Tibial nerve (tissue), 4 donors: ENCODE measurements around the gene MEX3D. TPM values are rescaled to one million over a fixed set of nuclear protein-coding genes. Genes with fewer than 3 reads are reported as not detected.

Source experiments
- DNase-seq, 2 donors: peaks; one replicate each; pipeline ENCODE4 v3.0.0-alpha.2; 2019; ENCODE audit warnings: low spot score in 2 of 2
- H3K27ac ChIP-seq, 4 donors: fragments of 200-600 bp; sonication (generic) in 3 of 4; one replicate each; pipeline ENCODE4 v1.5.1; 2017 to 2019; ENCODE audit warnings: mild to moderate bottlenecking in 1 of 4
- H3K27me3 ChIP-seq, 2 donors: fragments of 200-600 bp; sonication (generic) in 1 of 2; one replicate each; pipeline versions ENCODE4 v1.5.1 to v1.6.0; 2017 to 2019
- H3K36me3 ChIP-seq, 3 donors: fragments of 200-600 bp; sonication (generic); one replicate each; pipeline ENCODE4 v1.5.1; 2018 to 2019
- H3K4me1 ChIP-seq, 4 donors: fragments of 200-600 bp; sonication (generic) in 3 of 4; one replicate each; pipeline ENCODE4 v1.5.1; 2017 to 2019
- H3K4me3 ChIP-seq, 4 donors: fragments of 200-600 bp; sonication (generic) in 3 of 4; one replicate each; pipeline ENCODE4 v1.5.1; 2017 to 2019; ENCODE audit warnings: mild to moderate bottlenecking in 1 of 4, moderate library complexity in 1 of 4
- H3K9me3 ChIP-seq, 4 donors: fragments of 200-600 bp; sonication (generic) in 3 of 4; one replicate each; pipeline ENCODE4 v1.5.1; 2017 to 2019
- CTCF ChIP-seq, 5 experiments: fragments of 200-600 bp in 3 of 5; fragments of 450-650 bp in 2 of 5; sonication (generic) in 3 of 5; IDR thresholded peaks; one replicate each; pipeline ENCODE4 v1.5.1; 2016 to 2019; ENCODE audit warnings: antibody characterized with exemption in 5 of 5, mild to moderate bottlenecking in 3 of 5, moderate library complexity in 2 of 5
- EP300 ChIP-seq, 2 donors: sonication (generic); formaldehyde crosslinking; IDR thresholded peaks; one replicate each; pipeline ENCODE4 v1.6.1; 2017; ENCODE audit warnings: antibody characterized with exemption in 2 of 2, mild to moderate bottlenecking in 1 of 2
- POLR2A ChIP-seq, 2 donors: fragments of 450-650 bp; IDR thresholded peaks; one replicate each; pipeline ENCODE4 v1.6.1; 2017; ENCODE audit warnings: antibody characterized with exemption in 2 of 2, mild to moderate bottlenecking in 2 of 2, moderate library complexity in 2 of 2
- WGBS, 2 donors: methylation state at CpG; one replicate each; pipeline ENCODE4 v1.1.5; 2018; 5-methylcytosine and 5-hydroxymethylcytosine counted together
- small RNA-seq: library from RNA; depleted of rRNA; stranded (forward); fragments of <200 nt; gene quantifications from one replicate; pipeline ENCODE3, GENCODE V24; 2016
- total RNA-seq, 4 donors: library from RNA; depleted of rRNA; stranded (reverse); fragments of >200 nt; gene quantifications; one replicate each; pipeline ENCODE4 v1.1.0, GENCODE V29; 2016

Gene MEX3D
- total RNA-seq, 4 donors from 2014 or later: 19.4 to 32.7 (median 27.4) TPM

GRCh38 chr19:1505991-1506881 lies 61.9 kb downstream of the MEX3D start:
- Histone ChIP-seq H3K4me3 (no peak overlapping the region), H3K9me3 (peaks cover 0 to 6% (median 0%) of the 10 kb centered on the region in 4 donors), H3K27ac (peak overlapping the region in 2 of 4 donors; percentile 92 to 93), H3K4me1 (peaks cover 0 to 54% (median 19%) of the 10 kb centered on the region in 4 donors), H3K36me3 (peaks cover 0 to 7% (median 0%) of the 10 kb centered on the region in 3 donors), H3K27me3 (peaks cover 0 to 39% of the 10 kb centered on the region in 2 donors)
- 82 to 86% methylated on average over 33 to 36 of the region's 45 CpGs for WGBS, 2 donors
- no peak for DNase-seq
- no peak for TF ChIP-seq EP300 (IDR thresholded peaks at IDR 0.05)

GRCh38 chr19:1505012-1505411 lies 63.1 kb downstream of the MEX3D start:
- no peak overlapping the region for H3K27ac ChIP-seq
- peaks cover 0 to 7% (median 0%) of the 10 kb centered on the region in 3 donors for H3K36me3 ChIP-seq
- peaks cover 0 to 6% (median 0%) of the 10 kb centered on the region in 4 donors for H3K9me3 ChIP-seq
- H3K4me3 ChIP-seq: no peak overlapping the region
- WGBS, 2 donors: 62 to 66% methylated on average over 8 of the region's 8 CpGs
- peaks cover 0 to 30% of the 10 kb centered on the region in 2 donors for H3K27me3 ChIP-seq
- DNase-seq: no peak
- TF ChIP-seq CTCF (IDR thresholded peaks at IDR 0.05) (no peak), POLR2A (IDR thresholded peaks at IDR 0.05) (no peak), EP300 (IDR thresholded peaks at IDR 0.05) (no peak)
- H3K4me1 ChIP-seq: peaks cover 0 to 42% (median 17%) of the 10 kb centered on the region in 4 donors

Small RNAs within 50 kb of the gene (small RNA-seq; reads per million reads assigned to genes)
- not detected for gene AC005943.2
- gene RN7SL477P: not detected
- gene RNU6-1223P: not detected

Other genes starting within 250 kb of the MEX3D start
- gene NDUFS7, start 184.4 kb downstream of the MEX3D start, total RNA-seq: 100 to 1,000 TPM; 146 to 162 (median 151) TPM
- 100 to 1,000 TPM in 2 of 4 donors, 10 to 100 TPM in 2; 43.8 to 120 (median 94.4) TPM for gene GAMT, start 166.8 kb downstream of the MEX3D start, total RNA-seq
- gene DAZAP1, start 160.7 kb downstream of the MEX3D start, total RNA-seq: 10 to 100 TPM; 34.3 to 68.4 (median 61.0) TPM
- gene RPS15, start 129.9 kb downstream of the MEX3D start, total RNA-seq: 1,000 to 10,000 TPM; 4,239 to 4,988 (median 4,337) TPM
- gene APC2, start 118.2 kb downstream of the MEX3D start, total RNA-seq: 10 to 100 TPM in 1 of 4 donors, 1 to 10 TPM in 3; 1.7 to 10.2 (median 4.2) TPM
- 10 to 100 TPM; 22.4 to 47.4 (median 33.8) TPM for gene C19orf25, start 89.1 kb downstream of the MEX3D start, total RNA-seq
- 1 to 10 TPM; 1.3 to 4.9 (median 2.2) TPM for gene PCSK4, start 78.0 kb downstream of the MEX3D start, total RNA-seq
- gene REEP6, start 77.1 kb downstream of the MEX3D start, total RNA-seq: 1 to 10 TPM; 1.2 to 4.6 (median 2.9) TPM
- gene ADAMTSL5, start 55.3 kb downstream of the MEX3D start, total RNA-seq: 10 to 100 TPM; 17.4 to 54.8 (median 42.6) TPM
- gene PLK5, start 44.2 kb downstream of the MEX3D start, total RNA-seq: 1 to 10 TPM in 2 of 4 donors, under 1 TPM in 2; 0.21 to 6.3 (median 1.1) TPM
- 100 to 1,000 TPM in 1 of 4 donors, 10 to 100 TPM in 3; 62.9 to 144 (median 91.4) TPM for gene MBD3, start 24.5 kb upstream of the MEX3D start, total RNA-seq
- 10 to 100 TPM; 58.8 to 95.7 (median 66.0) TPM for gene UQCR11, start 37.1 kb upstream of the MEX3D start, total RNA-seq
- gene TCF3, start 84.3 kb upstream of the MEX3D start, total RNA-seq: 100 to 1,000 TPM in 1 of 4 donors, 10 to 100 TPM in 3; 23.4 to 299 (median 37.3) TPM
- not detected for gene ONECUT3, start 185.2 kb upstream of the MEX3D start, total RNA-seq
- gene ATP8B3, start 244.0 kb upstream of the MEX3D start, total RNA-seq: 1 to 10 TPM in 2 of 4 donors, under 1 TPM in 2; 0.21 to 2.4 (median 1.2) TPM